Tibial nerve (tissue), 3 donors: ENCODE measurements around the gene SPECC1.

Source experiments
- POLR2A ChIP-seq, 2 donors: fragments of 450-650 bp; IDR thresholded peaks; one replicate each; pipeline ENCODE4 v1.6.1; 2017; ENCODE audit warnings: antibody characterized with exemption in 2 of 2, mild to moderate bottlenecking in 2 of 2, moderate library complexity in 2 of 2
- TF ChIP-seq, protein P1 (sequence below), 5 experiments: fragments of 200-600 bp in 3 of 5; fragments of 450-650 bp in 2 of 5; sonication (generic) in 3 of 5; IDR thresholded peaks; one replicate each; pipeline ENCODE4 v1.5.1; 2016 to 2019; ENCODE audit warnings: antibody characterized with exemption in 5 of 5, mild to moderate bottlenecking in 3 of 5, moderate library complexity in 2 of 5

DNA sequence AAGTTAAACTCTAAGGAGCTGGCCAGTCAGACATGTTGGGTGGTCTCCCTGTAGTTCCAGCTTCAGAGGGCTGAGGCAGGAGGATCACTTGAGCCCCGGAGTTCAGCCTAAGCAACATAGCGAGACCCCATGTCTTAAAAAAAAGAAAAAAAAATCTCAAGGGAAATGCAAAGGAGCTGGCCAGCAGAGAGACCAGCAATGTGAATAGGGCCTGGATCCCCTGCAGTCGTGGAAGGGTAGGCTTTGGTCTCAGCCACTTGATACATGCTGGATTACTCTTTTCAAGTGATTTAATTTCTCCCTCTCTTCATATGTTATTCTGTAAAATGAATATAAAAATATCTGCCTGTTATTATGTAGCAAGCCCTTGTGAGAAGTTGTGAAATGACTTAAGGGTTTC, 207.7 kb downstream of the SPECC1 start:
- TF ChIP-seq POLR2A (IDR thresholded peaks at IDR 0.05) = no peak
- TF ChIP-seq, protein P1, sequence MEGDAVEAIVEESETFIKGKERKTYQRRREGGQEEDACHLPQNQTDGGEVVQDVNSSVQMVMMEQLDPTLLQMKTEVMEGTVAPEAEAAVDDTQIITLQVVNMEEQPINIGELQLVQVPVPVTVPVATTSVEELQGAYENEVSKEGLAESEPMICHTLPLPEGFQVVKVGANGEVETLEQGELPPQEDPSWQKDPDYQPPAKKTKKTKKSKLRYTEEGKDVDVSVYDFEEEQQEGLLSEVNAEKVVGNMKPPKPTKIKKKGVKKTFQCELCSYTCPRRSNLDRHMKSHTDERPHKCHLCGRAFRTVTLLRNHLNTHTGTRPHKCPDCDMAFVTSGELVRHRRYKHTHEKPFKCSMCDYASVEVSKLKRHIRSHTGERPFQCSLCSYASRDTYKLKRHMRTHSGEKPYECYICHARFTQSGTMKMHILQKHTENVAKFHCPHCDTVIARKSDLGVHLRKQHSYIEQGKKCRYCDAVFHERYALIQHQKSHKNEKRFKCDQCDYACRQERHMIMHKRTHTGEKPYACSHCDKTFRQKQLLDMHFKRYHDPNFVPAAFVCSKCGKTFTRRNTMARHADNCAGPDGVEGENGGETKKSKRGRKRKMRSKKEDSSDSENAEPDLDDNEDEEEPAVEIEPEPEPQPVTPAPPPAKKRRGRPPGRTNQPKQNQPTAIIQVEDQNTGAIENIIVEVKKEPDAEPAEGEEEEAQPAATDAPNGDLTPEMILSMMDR (IDR thresholded peaks at IDR 0.05) = no peak
